ENCODE results near the gene SCN3A.

Gene SCN3A

DNA sequence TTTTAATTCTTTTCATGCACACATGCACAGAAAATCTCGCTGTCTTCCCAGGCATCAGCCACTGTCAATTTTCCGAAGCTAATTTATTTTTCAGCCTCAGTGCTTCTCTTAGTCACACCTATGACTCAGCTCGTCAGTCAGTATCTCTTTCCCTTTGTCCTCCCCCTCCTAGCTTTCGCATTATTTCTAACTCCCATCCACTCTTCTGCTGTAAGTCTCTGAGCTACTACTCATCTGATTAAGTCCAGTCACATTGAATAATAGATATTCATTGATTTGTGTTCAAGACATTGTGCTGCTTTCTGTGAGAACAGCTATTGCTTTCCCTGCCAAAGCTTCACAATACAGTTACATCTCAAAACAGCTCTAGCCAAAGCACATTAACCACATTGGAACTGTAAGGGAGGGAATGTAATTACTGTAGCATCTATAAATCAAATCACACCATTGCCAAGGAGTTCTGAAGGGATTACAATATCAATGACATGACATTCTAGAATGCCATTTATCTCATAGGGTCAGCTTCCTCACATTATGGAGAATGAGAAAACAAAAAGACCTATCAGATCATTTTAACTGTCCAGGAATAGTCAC lies 89.4 kb downstream of the SCN3A start:
- Histone ChIP-seq H3K36me3 (replicated peaks) (no peaks in the 10 kb centered on the region), H3K27me3 (ENCODE audit: low read depth) (no peaks in the 10 kb centered on the region), H3K4me3 (no peak overlapping the region), H3K4me1 (no peaks in the 10 kb centered on the region; the same call in 1 of the 2 replicates), H3K9me3 (0 out of 2 replicates have a peak, but pooled peaks cover 3% of the 10 kb centered on the region)
- peak in 1 of 2 experiments; percentile 53 for DNase-seq (ENCODE audit: low spot score in 2 of 2)
- in situ Hi-C loops (cut with MboI; ENCODE audit: low sequenced_read_pairs), result no loop called here

DNA sequence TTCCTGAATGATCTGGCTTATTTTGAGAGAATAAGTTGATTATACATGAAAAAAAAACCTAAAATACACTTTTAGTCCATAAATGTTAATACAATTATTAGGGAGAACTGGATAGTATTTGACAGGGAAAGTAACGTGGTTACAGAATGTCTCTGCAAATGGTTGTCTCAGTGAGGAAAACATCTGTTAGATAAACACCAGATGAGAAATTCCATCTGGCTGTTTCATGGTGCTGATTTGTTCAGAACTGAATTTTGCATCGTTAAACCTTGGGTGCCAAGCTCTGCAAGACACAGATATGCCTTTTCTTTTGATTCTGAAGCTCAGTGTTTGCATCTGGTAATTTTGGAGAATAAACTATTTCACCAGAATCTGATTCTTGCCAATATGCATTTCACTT lies 90.4 kb downstream of the SCN3A start:
- no peaks in the 10 kb centered on the region; the same call in 1 of the 2 replicates for H3K27me3 ChIP-seq (ENCODE audit: low read depth)
- 0 out of 2 replicates have a peak, but pooled peaks cover 3% of the 10 kb centered on the region for H3K9me3 ChIP-seq
- no peak for DNase-seq (ENCODE audit: low spot score in 2 of 2)
- in situ Hi-C loops (cut with MboI; ENCODE audit: low sequenced_read_pairs), result no loop called here
- no peaks in the 10 kb centered on the region; the same call in 1 of the 2 replicates for H3K4me1 ChIP-seq
- no peak overlapping the region for H3K4me3 ChIP-seq
- H3K36me3 ChIP-seq (replicated peaks), result no peaks in the 10 kb centered on the region

- Histone ChIP-seq H3K4me1 (no peaks in the 10 kb centered on the region; the same call in 1 of the 2 replicates), H3K27me3 (ENCODE audit: low read depth) (no peaks in the 10 kb centered on the region; the same call in 1 of the 2 replicates), H3K4me3 (no peak overlapping the region), H3K9me3 (0 out of 2 replicates have a peak, but pooled peaks cover 3% of the 10 kb centered on the region), H3K36me3 (replicated peaks) (no peaks in the 10 kb centered on the region)
- in situ Hi-C loops (cut with MboI; ENCODE audit: low sequenced_read_pairs), result no loop called here
- DNase-seq (ENCODE audit: low spot score in 2 of 2), result no peak
Measured at GRCh38 chr2:165112789-165113188, 91.1 kb downstream of the SCN3A start.

GRCh38 chr2:165112133-165112573 lies 91.7 kb downstream of the SCN3A start:
- Histone ChIP-seq H3K4me3 (no peak overlapping the region), H3K27me3 (ENCODE audit: low read depth) (no peaks in the 10 kb centered on the region; the same call in 1 of the 2 replicates), H3K36me3 (replicated peaks) (no peaks in the 10 kb centered on the region), H3K9me3 (0 out of 2 replicates have a peak, but pooled peaks cover 3% of the 10 kb centered on the region), H3K4me1 (no peaks in the 10 kb centered on the region; the same call in 1 of the 2 replicates)
- in situ Hi-C loops (cut with MboI; ENCODE audit: low sequenced_read_pairs), result no loop called here
- no peak for DNase-seq (ENCODE audit: low spot score in 2 of 2)

GRCh38 chr2:165110394-165110793 lies 93.5 kb downstream of the SCN3A start:
- H3K27me3 ChIP-seq (ENCODE audit: low read depth), result no peaks in the 10 kb centered on the region; the same call in 1 of the 2 replicates
- no peaks in the 10 kb centered on the region for H3K4me1 ChIP-seq
- no peaks in the 10 kb centered on the region for H3K36me3 ChIP-seq (replicated peaks)
- in situ Hi-C loops (cut with MboI; ENCODE audit: low sequenced_read_pairs), result no loop called here
- no peak for DNase-seq (ENCODE audit: low spot score in 2 of 2)
- H3K4me3 ChIP-seq, result no peak overlapping the region
- no peaks in the 10 kb centered on the region for H3K9me3 ChIP-seq

GRCh38 chr2:165109915-165110314 lies 93.9 kb downstream of the SCN3A start:
- no peaks in the 10 kb centered on the region for H3K36me3 ChIP-seq (replicated peaks)
- H3K4me3 ChIP-seq, result no peak overlapping the region
- H3K9me3 ChIP-seq, result no peaks in the 10 kb centered on the region
- no peaks in the 10 kb centered on the region; the same call in 1 of the 2 replicates for H3K27me3 ChIP-seq (ENCODE audit: low read depth)
- in situ Hi-C loops (cut with MboI; ENCODE audit: low sequenced_read_pairs), result no loop called here
- no peaks in the 10 kb centered on the region for H3K4me1 ChIP-seq
- no peak for DNase-seq (ENCODE audit: low spot score in 2 of 2)

DNA sequence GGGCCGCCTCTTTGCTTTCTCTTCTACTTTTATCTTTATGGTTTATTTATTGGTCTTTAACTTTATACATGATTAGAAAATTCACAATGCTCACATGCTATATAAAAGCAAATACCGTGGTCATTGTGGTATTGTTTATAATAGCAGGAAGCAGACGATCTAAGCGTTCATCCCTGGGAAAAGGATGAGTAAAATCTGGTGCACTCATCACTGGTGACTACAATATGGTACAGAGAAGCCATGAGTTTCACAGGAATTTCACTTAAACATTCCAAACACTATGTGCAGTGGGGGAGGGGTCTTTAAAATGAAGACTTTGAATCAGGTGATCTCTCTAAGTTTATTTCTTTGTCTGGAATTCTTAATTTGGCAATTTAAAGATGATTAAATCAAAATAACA lies 97.9 kb downstream of the SCN3A start:
- H3K36me3 ChIP-seq (replicated peaks), result no peaks in the 10 kb centered on the region
- no peaks in the 10 kb centered on the region for H3K9me3 ChIP-seq
- no peak for DNase-seq (ENCODE audit: low spot score in 2 of 2)

DNA sequence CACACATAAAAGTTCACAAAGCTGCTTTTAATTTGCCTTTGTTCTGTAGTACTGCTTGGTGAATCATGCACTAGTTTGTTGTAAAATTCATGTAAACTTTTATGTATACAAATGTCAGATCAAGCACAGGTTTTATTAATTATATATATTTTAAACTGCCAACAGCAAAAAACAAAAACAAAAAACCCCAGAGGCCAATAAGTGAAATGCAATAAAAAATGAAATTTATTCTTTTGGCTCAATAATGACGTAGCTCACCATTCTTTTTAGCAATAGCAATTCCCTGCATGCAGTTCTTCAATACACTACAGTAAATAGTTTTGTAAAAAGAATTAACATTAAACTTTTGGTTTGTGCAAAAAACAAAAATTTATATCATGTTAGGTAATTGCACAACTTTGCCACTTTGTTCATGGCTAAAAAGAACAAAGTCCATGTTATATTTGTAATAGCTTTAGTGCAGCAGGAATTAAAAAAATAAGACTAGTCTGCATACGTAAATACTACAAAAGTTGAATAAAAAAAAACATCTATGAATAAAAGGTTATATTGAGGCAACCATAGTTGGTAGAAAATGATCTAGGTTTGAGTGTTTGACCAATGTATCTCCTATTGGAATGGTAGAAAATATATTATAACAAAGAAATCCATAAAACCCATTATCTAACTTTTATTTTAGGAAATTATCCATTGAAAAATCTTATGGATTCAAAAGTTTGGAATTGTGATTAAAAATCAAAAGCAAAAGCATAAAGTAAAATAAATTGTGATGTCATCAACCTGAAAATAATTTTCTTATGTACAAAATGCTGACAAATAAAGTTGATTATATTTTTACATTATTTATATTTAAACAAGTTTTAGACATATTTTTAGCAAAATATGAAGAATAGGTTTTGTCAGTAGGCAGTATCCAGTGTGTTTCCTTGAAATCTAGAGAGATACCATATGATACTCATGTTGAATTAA lies 115.6 kb downstream of the SCN3A start:
- Histone ChIP-seq H3K4me1 (no peaks in the 10 kb centered on the region), H3K36me3 (replicated peaks) (no peaks in the 10 kb centered on the region), H3K9me3 (no peaks in the 10 kb centered on the region), H3K27me3 (ENCODE audit: low read depth) (no peaks in the 10 kb centered on the region), H3K4me3 (no peak overlapping the region)
- DNase-seq (ENCODE audit: low spot score in 2 of 2), result no peak
- in situ Hi-C loops (cut with MboI; ENCODE audit: low sequenced_read_pairs), result no loop called here

More for the DNA sequence above, 97.9 kb downstream of the SCN3A start:
- in situ Hi-C loops (cut with MboI; ENCODE audit: low sequenced_read_pairs), result no loop called here
- Histone ChIP-seq H3K4me1 (no peaks in the 10 kb centered on the region), H3K4me3 (no peak overlapping the region), H3K27me3 (ENCODE audit: low read depth) (no peaks in the 10 kb centered on the region; the same call in 1 of the 2 replicates)

DNA sequence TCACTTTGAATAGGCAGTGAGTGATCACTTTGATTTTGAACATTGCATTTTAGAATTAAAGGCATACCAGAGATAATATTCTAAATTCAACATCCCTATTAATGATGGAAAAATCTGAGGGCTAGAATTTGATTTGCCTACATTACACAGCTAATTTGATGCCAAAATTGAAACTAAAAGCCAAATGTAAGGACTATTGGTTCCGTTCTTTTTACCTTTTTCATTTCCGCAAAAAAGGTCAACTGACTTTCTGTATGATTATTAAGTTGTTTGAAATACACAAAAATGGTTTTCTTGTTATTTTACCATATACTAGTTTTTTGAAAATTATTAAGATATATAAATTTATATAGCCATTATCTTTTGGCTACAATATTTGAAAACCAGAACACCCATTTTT lies 117.5 kb downstream of the SCN3A start:
- Histone ChIP-seq H3K4me3 (no peak overlapping the region), H3K9me3 (no peaks in the 10 kb centered on the region), H3K36me3 (replicated peaks) (no peaks in the 10 kb centered on the region), H3K4me1 (no peaks in the 10 kb centered on the region), H3K27me3 (ENCODE audit: low read depth) (no peaks in the 10 kb centered on the region)
- in situ Hi-C loops (cut with MboI; ENCODE audit: low sequenced_read_pairs), result no loop called here
- DNase-seq (ENCODE audit: low spot score in 2 of 2), result no peak

DNA sequence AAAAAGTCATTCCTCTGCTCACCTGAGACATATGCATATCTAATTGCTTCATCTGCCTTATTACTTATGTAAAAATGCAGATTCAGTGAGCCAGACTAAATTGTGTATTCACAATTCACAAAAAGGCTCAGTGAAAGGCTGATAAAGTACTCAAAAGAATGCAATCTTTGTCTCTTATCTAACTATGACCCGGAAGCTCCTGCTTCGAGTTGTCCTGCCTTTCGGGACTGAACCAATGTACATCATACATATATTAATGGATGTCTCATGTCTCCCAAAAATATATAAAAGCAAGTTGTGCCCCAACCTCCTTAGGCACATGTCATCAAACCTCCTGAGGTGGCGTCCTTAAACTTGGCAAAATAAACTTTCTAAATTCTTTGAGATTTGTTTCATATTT lies 120.5 kb downstream of the SCN3A start:
- Histone ChIP-seq H3K27me3 (ENCODE audit: low read depth) (no peaks in the 10 kb centered on the region), H3K4me3 (no peak overlapping the region), H3K9me3 (no peaks in the 10 kb centered on the region), H3K36me3 (replicated peaks) (no peaks in the 10 kb centered on the region), H3K4me1 (no peaks in the 10 kb centered on the region)
- in situ Hi-C loops (cut with MboI; ENCODE audit: low sequenced_read_pairs), result no loop called here
- DNase-seq (ENCODE audit: low spot score in 2 of 2), result no peak

- H3K4me3 ChIP-seq, result no peak overlapping the region
- no peaks in the 10 kb centered on the region for H3K4me1 ChIP-seq
- no peak for DNase-seq (ENCODE audit: low spot score in 2 of 2)
- H3K9me3 ChIP-seq, result no peaks in the 10 kb centered on the region
- no peaks in the 10 kb centered on the region for H3K36me3 ChIP-seq (replicated peaks)
- in situ Hi-C loops (cut with MboI; ENCODE audit: low sequenced_read_pairs), result no loop called here
- H3K27me3 ChIP-seq (ENCODE audit: low read depth), result no peaks in the 10 kb centered on the region
Measured at GRCh38 chr2:165082479-165082878, 121.4 kb downstream of the SCN3A start.

DNA sequence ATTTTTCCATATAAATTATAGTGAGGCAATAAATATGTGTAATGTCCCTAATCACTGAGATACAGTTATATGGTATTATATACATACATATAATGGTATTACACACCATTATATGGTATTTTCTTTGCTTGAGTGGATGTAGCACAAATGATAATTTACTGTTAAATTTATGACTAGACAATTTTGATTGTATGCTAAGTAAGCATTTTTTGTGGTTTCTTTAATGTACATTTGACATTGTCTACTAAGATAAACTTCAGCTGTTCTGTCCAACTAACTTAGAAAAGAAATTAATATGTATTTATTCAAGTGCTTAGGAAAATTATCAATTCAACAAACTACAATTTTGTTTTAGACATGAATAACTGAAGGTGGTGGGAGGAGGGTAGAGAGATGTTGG lies 122.6 kb downstream of the SCN3A start:
- in situ Hi-C loops (cut with MboI; ENCODE audit: low sequenced_read_pairs), result no loop called here
- Histone ChIP-seq H3K36me3 (replicated peaks) (no peaks in the 10 kb centered on the region), H3K4me3 (no peak overlapping the region), H3K4me1 (no peaks in the 10 kb centered on the region), H3K27me3 (ENCODE audit: low read depth) (no peaks in the 10 kb centered on the region), H3K9me3 (no peaks in the 10 kb centered on the region)
- no peak for DNase-seq (ENCODE audit: low spot score in 2 of 2)

- DNase-seq (ENCODE audit: low spot score in 2 of 2), result no peak
- in situ Hi-C loops (cut with MboI; ENCODE audit: low sequenced_read_pairs), result no loop called here
- H3K27me3 ChIP-seq (ENCODE audit: low read depth), result no peaks in the 10 kb centered on the region
- no peaks in the 10 kb centered on the region for H3K36me3 ChIP-seq (replicated peaks)
- no peak overlapping the region for H3K4me3 ChIP-seq
- H3K9me3 ChIP-seq, result no peaks in the 10 kb centered on the region
- no peaks in the 10 kb centered on the region for H3K4me1 ChIP-seq
Measured at GRCh38 chr2:165079432-165079831, 124.4 kb downstream of the SCN3A start.

- in situ Hi-C loops (cut with MboI; ENCODE audit: low sequenced_read_pairs), result no loop called here
- no peak for DNase-seq (ENCODE audit: low spot score in 2 of 2)
- Histone ChIP-seq H3K36me3 (replicated peaks) (no peaks in the 10 kb centered on the region), H3K27me3 (ENCODE audit: low read depth) (no peaks in the 10 kb centered on the region), H3K4me3 (no peak overlapping the region), H3K9me3 (no peaks in the 10 kb centered on the region), H3K4me1 (no peaks in the 10 kb centered on the region)
Measured at GRCh38 chr2:165078913-165079312, 124.9 kb downstream of the SCN3A start.

Data from HAP-1 (cell line).